Amniotic epithelial cell (primary cell): Measurements from ENCODE around the gene HCN1.
"Not testable (repeated sequence)": the region's sequence is repeated elsewhere in the genome, so short reads cannot be mapped to it uniquely, and the experiment has no call there.

Experiments used
- DNase-seq: peaks from one replicate; pipeline ENCODE4 v3.0.0-alpha.2; 2010; ENCODE audit warnings: low read depth

The HCN1 gene

DNA sequence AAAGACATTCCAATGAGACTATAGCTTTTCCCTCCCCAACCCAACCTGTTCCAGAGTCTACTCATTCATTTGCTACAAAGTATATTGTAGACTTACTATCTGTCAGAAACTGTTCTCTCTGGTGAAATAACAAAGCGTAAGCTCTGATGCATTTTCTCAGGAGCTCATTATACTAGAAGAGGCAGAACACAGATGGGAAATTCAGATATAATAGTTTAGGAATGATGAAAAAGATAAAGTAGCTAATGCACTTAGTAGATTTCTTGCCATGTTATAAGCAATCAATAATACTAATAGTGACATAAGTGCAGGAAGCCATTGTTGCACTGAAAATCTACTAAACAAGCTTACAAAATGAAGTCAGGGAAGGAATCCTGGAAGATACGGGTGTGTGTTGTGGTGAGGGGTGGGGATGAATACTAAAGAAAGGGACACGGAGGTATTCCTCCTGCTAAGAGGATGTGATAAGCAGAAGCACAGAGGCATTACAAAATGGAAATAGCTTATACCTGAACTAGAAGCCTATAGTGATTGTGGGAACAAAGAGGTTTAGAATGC is 78.2 kb downstream of the HCN1 start:
- no peak for DNase-seq

DNA sequence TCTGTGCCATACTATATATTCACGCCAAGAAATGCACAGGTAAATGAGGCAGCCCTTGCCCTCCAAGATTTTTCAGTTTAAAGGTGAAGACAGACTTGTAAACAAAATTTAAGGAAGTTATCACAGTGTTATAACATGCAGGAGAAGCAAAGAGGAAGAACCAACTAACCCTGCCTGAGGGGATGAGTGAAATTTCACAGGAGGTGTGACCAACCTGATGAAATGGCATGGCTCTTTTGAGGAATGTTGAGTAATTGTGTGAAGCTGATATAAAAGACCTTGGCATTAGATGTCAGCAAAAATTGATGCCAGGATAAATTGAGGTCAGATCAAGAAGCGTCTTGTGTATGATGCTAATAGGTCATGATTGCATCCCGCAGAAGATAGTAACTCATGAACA is 86.5 kb downstream of the HCN1 start:
- no peak for DNase-seq

DNA sequence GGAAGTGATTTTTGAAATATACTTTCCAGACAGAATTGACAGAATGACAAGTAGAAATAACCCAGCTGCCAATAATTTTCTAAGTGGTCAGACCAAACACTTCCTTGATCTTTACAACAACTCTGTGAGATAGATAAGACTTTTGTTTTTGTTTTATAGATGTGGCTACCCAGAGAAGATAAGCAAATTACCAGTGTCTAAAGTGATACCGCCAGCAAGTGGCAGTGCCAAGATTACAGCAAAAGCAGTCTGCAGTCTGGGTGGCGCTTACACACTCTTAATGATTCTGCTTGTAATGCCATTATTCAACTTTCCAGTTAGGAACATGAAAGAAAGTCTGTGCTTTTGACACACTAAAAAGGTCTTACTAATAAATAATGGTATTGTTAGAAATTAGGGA is 92.1 kb downstream of the HCN1 start:
- DNase-seq = no peak

- no peak for DNase-seq
Observed at GRCh38 chr5:45601424-45601823, 94.8 kb downstream of the HCN1 start.

GRCh38 chr5:45596320-45596719 is 99.9 kb downstream of the HCN1 start:
- DNase-seq = no peak

- DNase-seq = not testable (repeated sequence)
Observed at GRCh38 chr5:45586001-45586400, 110.2 kb downstream of the HCN1 start.

GRCh38 chr5:45578270-45578669 is 117.9 kb downstream of the HCN1 start:
- no peak for DNase-seq

DNA sequence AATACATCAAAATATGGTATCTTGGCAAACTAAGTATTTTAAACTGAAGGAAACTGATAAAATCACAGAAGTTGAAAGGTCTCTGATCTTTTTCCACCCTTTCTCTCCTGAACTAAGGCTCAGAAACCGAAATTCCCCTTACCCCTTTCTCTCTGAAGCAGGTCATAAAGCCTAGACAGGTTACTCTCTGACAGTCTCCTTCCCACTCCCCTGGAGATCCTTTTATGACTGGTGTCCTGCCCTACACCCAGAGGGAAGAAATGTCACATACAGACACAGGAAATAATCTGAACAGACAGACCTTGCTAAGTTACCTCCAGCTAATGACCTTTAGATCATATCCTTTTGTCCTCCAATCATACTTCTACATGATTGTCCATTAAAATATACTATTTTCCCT is 127.4 kb downstream of the HCN1 start:
- no peak for DNase-seq

- DNase-seq = no peak
Observed at GRCh38 chr5:45542421-45542820, 153.8 kb downstream of the HCN1 start.

GRCh38 chr5:45533663-45534062 is 162.5 kb downstream of the HCN1 start:
- no peak for DNase-seq

- DNase-seq = no peak
Observed at GRCh38 chr5:45532826-45533624, 163.2 kb downstream of the HCN1 start.

DNA sequence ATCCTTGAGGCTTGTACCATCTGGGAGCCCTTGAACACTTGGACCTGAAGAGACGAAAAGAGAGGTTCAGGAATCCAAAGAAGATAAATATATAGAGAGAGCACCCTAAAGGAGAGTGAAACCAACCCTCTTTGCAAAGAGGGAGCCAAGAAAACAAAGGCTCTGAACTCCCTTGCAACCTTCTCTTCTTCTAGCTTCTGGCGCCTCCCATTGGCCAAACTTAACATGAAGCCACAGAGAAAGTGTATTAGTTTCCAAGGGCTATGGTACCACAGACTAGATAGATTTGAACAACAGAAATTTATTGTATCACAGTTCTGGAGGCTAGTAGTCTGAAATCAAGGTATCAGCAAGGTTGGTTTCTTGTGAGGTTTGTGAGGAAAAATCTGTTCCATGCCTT is 175.1 kb downstream of the HCN1 start:
- no peak for DNase-seq

DNA sequence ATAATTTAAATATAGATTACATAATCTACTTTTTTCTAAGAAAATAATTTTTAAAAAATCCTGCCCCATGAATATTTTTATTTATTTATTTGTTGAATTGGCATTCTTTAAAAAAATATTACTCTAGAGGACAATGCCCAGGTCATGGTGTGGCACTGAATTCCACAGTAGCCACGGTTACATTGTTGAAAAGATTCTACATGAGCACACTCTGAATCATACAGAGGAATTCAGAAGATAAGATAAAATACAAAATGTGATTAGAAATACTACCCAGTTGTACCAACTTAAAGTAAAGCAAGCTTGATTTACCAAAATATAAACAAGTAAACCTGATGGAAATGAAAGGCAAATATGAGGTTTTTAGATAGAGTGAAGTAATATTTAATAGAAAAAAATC is 183.7 kb downstream of the HCN1 start:
- no peak for DNase-seq

- no peak for DNase-seq
Observed at GRCh38 chr5:45509371-45509770, 186.8 kb downstream of the HCN1 start.

GRCh38 chr5:45508135-45508534 is 188.0 kb downstream of the HCN1 start:
- no peak for DNase-seq

GRCh38 chr5:45507178-45507577 is 189.0 kb downstream of the HCN1 start:
- no peak for DNase-seq

GRCh38 chr5:45499006-45499405 is 197.2 kb downstream of the HCN1 start:
- DNase-seq = not testable (repeated sequence)

GRCh38 chr5:45491368-45491767 is 204.8 kb downstream of the HCN1 start:
- no peak for DNase-seq

DNA sequence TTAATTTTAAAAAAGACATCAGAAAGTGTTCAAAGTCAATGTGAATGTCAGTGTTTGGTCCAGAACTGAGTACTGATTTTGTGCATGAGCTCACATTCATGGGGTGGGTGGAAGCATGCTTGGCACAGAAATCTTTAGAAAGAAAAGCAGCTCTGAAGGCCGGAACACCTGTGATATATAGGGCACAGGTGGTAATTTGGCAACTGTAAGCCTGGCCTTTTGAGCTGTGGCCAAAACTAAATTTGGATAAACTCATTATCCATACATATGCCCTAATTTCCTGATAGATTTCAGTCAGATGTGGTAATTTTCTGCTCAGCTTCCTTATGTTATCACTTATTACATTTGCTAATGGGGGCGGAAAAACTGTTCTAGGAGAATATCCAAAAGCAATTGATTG is 211.4 kb downstream of the HCN1 start:
- no peak for DNase-seq

GRCh38 chr5:45454114-45454513 is 242.1 kb downstream of the HCN1 start:
- DNase-seq = no peak

GRCh38 chr5:45444856-45445255 is 251.3 kb downstream of the HCN1 start:
- not testable (repeated sequence) for DNase-seq

- DNase-seq = no peak
Observed at GRCh38 chr5:45440466-45440865, 255.7 kb downstream of the HCN1 start.

GRCh38 chr5:45437752-45438151 is 258.4 kb downstream of the HCN1 start:
- DNase-seq = no peak
